Measurements from ENCODE around the gene ZNF423.
"Not testable (repeated sequence)": the region's sequence is repeated elsewhere in the genome, so short reads cannot be mapped to it uniquely, and the experiment has no call there.

Gene ZNF423

GRCh38 chr16:49510654-49511305 is 345.1 kb downstream of the ZNF423 start:
- DNase-seq (ENCODE audit: low read depth in 3 of 3), result no peak

GRCh38 chr16:49510141-49510540 is 345.8 kb downstream of the ZNF423 start:
- DNase-seq (ENCODE audit: low read depth in 3 of 3), result no peak

- not testable (repeated sequence) for DNase-seq (ENCODE audit: low read depth in 3 of 3)
Measured at GRCh38 chr16:49506058-49507013, 349.6 kb downstream of the ZNF423 start.

- DNase-seq (ENCODE audit: low read depth in 3 of 3), result no peak
Measured at GRCh38 chr16:49505556-49505955, 350.4 kb downstream of the ZNF423 start.

- no peak for DNase-seq (ENCODE audit: low read depth in 3 of 3)
Measured at GRCh38 chr16:49504626-49505025, 351.3 kb downstream of the ZNF423 start.

- no peak for DNase-seq (ENCODE audit: low read depth in 3 of 3)
Measured at GRCh38 chr16:49504023-49504364, 351.9 kb downstream of the ZNF423 start.

GRCh38 chr16:49503256-49504022 is 352.5 kb downstream of the ZNF423 start:
- no peak for DNase-seq (ENCODE audit: low read depth in 3 of 3)

GRCh38 chr16:49502136-49502881 is 353.6 kb downstream of the ZNF423 start:
- DNase-seq (ENCODE audit: low read depth in 3 of 3), result no peak

GRCh38 chr16:49499869-49500610 is 355.9 kb downstream of the ZNF423 start:
- no peak for DNase-seq (ENCODE audit: low read depth in 3 of 3)

GRCh38 chr16:49499414-49499785 is 356.5 kb downstream of the ZNF423 start:
- no peak for DNase-seq (ENCODE audit: low read depth in 3 of 3)

GRCh38 chr16:49498666-49499413 is 357.1 kb downstream of the ZNF423 start:
- DNase-seq (ENCODE audit: low read depth in 3 of 3), result no peak

GRCh38 chr16:49498264-49498663 is 357.6 kb downstream of the ZNF423 start:
- no peak for DNase-seq (ENCODE audit: low read depth in 3 of 3)

GRCh38 chr16:49497466-49497865 is 358.4 kb downstream of the ZNF423 start:
- DNase-seq (ENCODE audit: low read depth in 3 of 3), result no peak

- DNase-seq (ENCODE audit: low read depth in 3 of 3), result no peak
Measured at GRCh38 chr16:49496656-49497055, 359.3 kb downstream of the ZNF423 start.

GRCh38 chr16:49495596-49496355 is 360.1 kb downstream of the ZNF423 start:
- DNase-seq (ENCODE audit: low read depth in 3 of 3), result no peak

- DNase-seq (ENCODE audit: low read depth in 3 of 3), result no peak
Measured at GRCh38 chr16:49494891-49495566, 360.9 kb downstream of the ZNF423 start.

- DNase-seq (ENCODE audit: low read depth in 3 of 3), result no peak
Measured at GRCh38 chr16:49494474-49494873, 361.4 kb downstream of the ZNF423 start.

GRCh38 chr16:49493836-49494235 is 362.1 kb downstream of the ZNF423 start:
- no peak for DNase-seq (ENCODE audit: low read depth in 3 of 3)
